ENCODE data around the gene OTUB1. TPM values are rescaled to one million over a fixed set of nuclear protein-coding genes. Genes with fewer than 3 reads are reported as not detected.
"Not testable (repeated sequence)": the region's sequence is repeated elsewhere in the genome, so short reads cannot be mapped to it uniquely, and the experiment has no call there.

OTUB1 gene
- total RNA-seq, 3 donors from 2014 or later, result 50.9 to 81.4 (median 79.3) TPM

GRCh38 chr11:64044730-64045393 is 58.6 kb downstream of the OTUB1 start:
- Histone ChIP-seq H3K36me3 (no peaks in the 10 kb centered on the region), H3K9me3 (no peaks in the 10 kb centered on the region), H3K27ac (no peak overlapping the region), H3K27me3 (no peaks in the 10 kb centered on the region), H3K4me3 (no peak overlapping the region), H3K4me1 (no peaks in the 10 kb centered on the region)
- intact Hi-C loops (cut with DNase I; ENCODE audit: low total_unique reads), result no loop called here
- TF ChIP-seq POLR2A (IDR thresholded peaks at IDR 0.05), result no peak
- DNase-seq (ENCODE audit: low spot score in 2 of 2), result no peak

- Histone ChIP-seq H3K9me3 (no peaks in the 10 kb centered on the region), H3K4me1 (no peaks in the 10 kb centered on the region), H3K27ac (no peak overlapping the region), H3K36me3 (no peaks in the 10 kb centered on the region), H3K27me3 (no peaks in the 10 kb centered on the region), H3K4me3 (no peak overlapping the region)
- intact Hi-C loops (cut with DNase I; ENCODE audit: low total_unique reads), result no loop called here
- no peak for TF ChIP-seq POLR2A (IDR thresholded peaks at IDR 0.05)
- TF ChIP-seq CTCF (IDR thresholded peaks at IDR 0.05), result no peak
- no peak for DNase-seq (ENCODE audit: low spot score in 2 of 2)
Measured at GRCh38 chr11:64045700-64046099, 59.5 kb downstream of the OTUB1 start.

- H3K36me3 ChIP-seq; H3K4me3 ChIP-seq; H3K27ac ChIP-seq; intact Hi-C loops (cut with DNase I; ENCODE audit: low total_unique reads); H3K9me3 ChIP-seq; H3K4me1 ChIP-seq; H3K27me3 ChIP-seq; DNase-seq (ENCODE audit: low spot score in 2 of 2): not testable (repeated sequence)
Measured at GRCh38 chr11:64047373-64047772, 61.1 kb downstream of the OTUB1 start.

Other genes starting within 250 kb of the OTUB1 start
- gene ZFTA, start 217.7 kb upstream of the OTUB1 start, total RNA-seq, result 10 to 100 TPM in 1 of 3 donors, 1 to 10 TPM in 2; 8.8 to 12.5 (median 9.7) TPM
- 10 to 100 TPM in 2 of 3 donors, 1 to 10 TPM in 1; 4.8 to 13.8 (median 12.1) TPM for gene SPINDOC, start 173.0 kb upstream of the OTUB1 start, total RNA-seq
- 10 to 100 TPM; 12.6 to 34.0 (median 22.3) TPM for gene MARK2, start 147.3 kb upstream of the OTUB1 start, total RNA-seq
- gene RCOR2, start 69.3 kb upstream of the OTUB1 start, total RNA-seq, result under 1 TPM; 0.16 to 0.33 (median 0.29) TPM
- 10 to 100 TPM in 2 of 3 donors, 1 to 10 TPM in 1; 5.9 to 27.4 (median 19.7) TPM for gene NAA40, start 47.4 kb upstream of the OTUB1 start, total RNA-seq
- gene COX8A, start 11.8 kb upstream of the OTUB1 start, total RNA-seq, result 100 to 1,000 TPM; 257 to 326 (median 293) TPM
- gene FLRT1, start 49.5 kb downstream of the OTUB1 start, total RNA-seq, result not detected
- gene MACROD1, start 179.7 kb downstream of the OTUB1 start, total RNA-seq, result 100 to 1,000 TPM in 1 of 3 donors, 10 to 100 TPM in 2; 19.7 to 113 (median 40.3) TPM
- gene STIP1, start 199.7 kb downstream of the OTUB1 start, total RNA-seq, result 100 to 1,000 TPM in 2 of 3 donors, 10 to 100 TPM in 1; 88.5 to 114 (median 106) TPM
- gene FERMT3, start 220.3 kb downstream of the OTUB1 start, total RNA-seq, result 10 to 100 TPM; 14.0 to 42.2 (median 17.4) TPM
- gene TRPT1, start 239.7 kb downstream of the OTUB1 start, total RNA-seq, result 10 to 100 TPM; 42.9 to 54.1 (median 51.1) TPM
- gene NUDT22, start 239.8 kb downstream of the OTUB1 start, total RNA-seq, result 10 to 100 TPM; 34.2 to 58.0 (median 36.7) TPM
- 10 to 100 TPM; 23.6 to 33.5 (median 32.6) TPM for gene DNAJC4, start 244.1 kb downstream of the OTUB1 start, total RNA-seq
- 100 to 1,000 TPM in 1 of 3 donors, 10 to 100 TPM in 2; 45.1 to 223 (median 53.4) TPM for gene VEGFB, start 248.1 kb downstream of the OTUB1 start, total RNA-seq

All from breast epithelium (tissue), 4 donors.